HuH-7.5 (cell line): Measurements from ENCODE around the gene CEBPG.

Experiments used
- DNase-seq: peaks from one replicate; pipeline ENCODE4 v3.0.0; 2011; ENCODE audit warnings: low spot score

The CEBPG gene

GRCh38 chr19:33421368-33421767 lies 47.9 kb downstream of the CEBPG start:
- no peak for DNase-seq

- no peak for DNase-seq
Measured at GRCh38 chr19:33422369-33423180, 49.1 kb downstream of the CEBPG start.

GRCh38 chr19:33424181-33424580 lies 50.7 kb downstream of the CEBPG start:
- no peak for DNase-seq

GRCh38 chr19:33426621-33427361 lies 53.3 kb downstream of the CEBPG start:
- DNase-seq = no peak

GRCh38 chr19:33427801-33428626 lies 54.5 kb downstream of the CEBPG start:
- DNase-seq = no peak

- DNase-seq = no peak
Measured at GRCh38 chr19:33428627-33429125, 55.2 kb downstream of the CEBPG start.

GRCh38 chr19:33429891-33430673 lies 56.6 kb downstream of the CEBPG start:
- DNase-seq = no peak

GRCh38 chr19:33430674-33431277 lies 57.3 kb downstream of the CEBPG start:
- DNase-seq = peak; percentile 89

GRCh38 chr19:33432015-33432414 lies 58.5 kb downstream of the CEBPG start:
- no peak for DNase-seq
